GM12801 (cell line): ENCODE measurements around the gene BTBD1.

ENCODE experiments used
- TF ChIP-seq, protein P1 (sequence below): IDR thresholded peaks from one replicate; pipeline ENCODE4 v1.5.1; 2011; ENCODE audit warnings: control low read depth; ENCODE audit not compliant: insufficient read length; ENCODE audit errors: extremely low read depth

BTBD1 gene

DNA sequence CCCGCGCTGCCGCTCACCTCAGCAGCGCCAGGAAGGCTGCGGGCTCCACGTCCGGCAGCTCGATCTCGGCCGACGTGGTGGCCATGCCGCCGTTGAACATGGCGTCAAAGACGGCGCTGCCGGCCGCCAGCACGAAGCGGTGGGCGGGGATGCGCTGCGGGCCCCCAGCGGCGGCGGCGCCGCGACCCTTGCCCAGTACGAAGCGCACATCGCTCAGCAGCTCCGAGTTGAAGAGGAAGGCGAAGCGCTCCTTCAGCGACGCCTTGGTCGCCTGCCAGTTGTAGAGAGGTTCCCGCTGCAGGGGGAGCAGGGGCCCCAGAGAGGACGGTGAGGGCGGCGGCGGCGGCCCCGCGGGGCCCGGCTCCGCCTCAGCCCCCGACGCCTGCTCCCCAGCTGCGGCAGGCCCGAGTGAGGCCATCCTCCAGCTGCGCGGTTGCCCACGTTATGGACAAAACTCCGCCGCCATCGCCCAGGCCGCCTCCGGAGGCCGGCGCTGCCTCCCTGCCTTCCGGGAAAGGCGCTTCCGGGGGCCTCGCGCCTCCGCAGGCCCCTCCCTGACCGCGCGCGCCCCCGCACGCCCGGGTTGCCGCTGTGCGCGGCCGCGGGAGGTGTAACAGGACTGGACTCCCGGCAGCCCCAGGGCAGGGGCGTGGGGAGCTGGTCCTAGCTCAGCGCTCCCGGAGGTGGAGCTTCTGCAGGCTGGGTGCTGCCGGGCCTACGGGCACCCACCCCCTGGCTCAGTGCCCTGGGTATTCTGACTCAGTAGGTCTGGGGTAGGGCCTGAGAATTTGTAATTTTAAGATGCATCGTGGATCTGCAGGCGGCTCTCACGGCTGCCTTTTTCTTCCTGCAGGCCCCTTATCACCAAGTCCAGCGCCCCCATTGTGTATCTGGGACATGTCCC is at the start of gene BTBD1:
Gene BTBD1, minus strand, starts transcription at position 519 of the 904 bp plus-strand sequence. Its CDS starts 101 bp downstream, at position 418.
- TF ChIP-seq, protein P1, sequence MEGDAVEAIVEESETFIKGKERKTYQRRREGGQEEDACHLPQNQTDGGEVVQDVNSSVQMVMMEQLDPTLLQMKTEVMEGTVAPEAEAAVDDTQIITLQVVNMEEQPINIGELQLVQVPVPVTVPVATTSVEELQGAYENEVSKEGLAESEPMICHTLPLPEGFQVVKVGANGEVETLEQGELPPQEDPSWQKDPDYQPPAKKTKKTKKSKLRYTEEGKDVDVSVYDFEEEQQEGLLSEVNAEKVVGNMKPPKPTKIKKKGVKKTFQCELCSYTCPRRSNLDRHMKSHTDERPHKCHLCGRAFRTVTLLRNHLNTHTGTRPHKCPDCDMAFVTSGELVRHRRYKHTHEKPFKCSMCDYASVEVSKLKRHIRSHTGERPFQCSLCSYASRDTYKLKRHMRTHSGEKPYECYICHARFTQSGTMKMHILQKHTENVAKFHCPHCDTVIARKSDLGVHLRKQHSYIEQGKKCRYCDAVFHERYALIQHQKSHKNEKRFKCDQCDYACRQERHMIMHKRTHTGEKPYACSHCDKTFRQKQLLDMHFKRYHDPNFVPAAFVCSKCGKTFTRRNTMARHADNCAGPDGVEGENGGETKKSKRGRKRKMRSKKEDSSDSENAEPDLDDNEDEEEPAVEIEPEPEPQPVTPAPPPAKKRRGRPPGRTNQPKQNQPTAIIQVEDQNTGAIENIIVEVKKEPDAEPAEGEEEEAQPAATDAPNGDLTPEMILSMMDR, result no peak

DNA sequence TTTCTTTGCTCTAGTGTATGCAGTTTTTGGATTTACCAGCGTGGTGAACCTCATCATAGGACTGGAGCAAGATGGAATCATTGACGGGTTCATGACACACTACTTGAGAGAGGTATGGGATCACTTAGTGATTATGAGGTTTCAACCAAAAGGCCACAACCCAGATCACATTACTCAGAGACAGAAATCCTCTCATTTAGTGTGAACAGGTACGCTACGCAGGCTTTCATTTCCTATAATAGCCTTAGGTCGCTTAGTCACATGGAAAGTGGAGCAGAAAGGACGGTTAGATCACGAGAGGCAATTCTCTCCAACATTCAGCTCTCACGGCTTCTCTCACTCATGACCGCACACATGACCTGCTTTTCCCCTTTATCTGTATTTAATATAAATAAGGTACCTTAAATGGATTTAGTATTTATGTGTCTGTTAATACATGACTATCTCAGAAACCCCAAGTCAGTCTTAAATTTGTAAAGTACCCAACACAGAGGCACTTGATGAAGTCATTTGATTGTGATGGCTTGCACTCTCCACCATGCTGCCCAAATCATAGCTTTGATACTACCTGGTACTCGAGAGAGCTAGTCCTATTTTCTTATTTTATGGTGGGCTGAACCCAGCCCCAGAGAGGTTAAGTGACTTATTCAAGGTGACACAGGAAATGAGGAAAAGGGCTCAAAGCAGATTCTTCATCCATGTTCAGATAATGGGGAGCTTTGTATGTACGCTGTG is 48.9 kb upstream of the BTBD1 start:
- TF ChIP-seq, protein P1, result no peak

DNA sequence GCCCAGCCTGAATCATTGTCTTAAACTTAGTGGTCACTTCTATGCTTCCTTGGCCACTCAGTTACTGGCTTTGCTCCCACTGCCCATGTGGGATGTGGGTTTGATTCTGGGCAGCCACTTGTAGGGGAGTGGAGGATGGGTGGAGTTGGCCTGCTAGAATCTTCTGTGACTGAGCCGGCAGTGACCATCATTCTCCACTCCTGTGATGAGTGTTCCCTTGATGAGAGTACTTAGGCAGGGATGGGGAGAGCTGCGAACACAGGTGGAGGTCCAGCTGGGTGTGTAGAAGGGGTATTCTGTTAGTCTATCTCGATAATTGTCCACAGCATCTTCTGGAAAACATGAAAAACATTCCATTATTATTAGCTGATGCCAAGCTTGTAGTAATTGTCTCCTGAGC is 48.4 kb upstream of the BTBD1 start:
- TF ChIP-seq, protein P1, result no peak

DNA sequence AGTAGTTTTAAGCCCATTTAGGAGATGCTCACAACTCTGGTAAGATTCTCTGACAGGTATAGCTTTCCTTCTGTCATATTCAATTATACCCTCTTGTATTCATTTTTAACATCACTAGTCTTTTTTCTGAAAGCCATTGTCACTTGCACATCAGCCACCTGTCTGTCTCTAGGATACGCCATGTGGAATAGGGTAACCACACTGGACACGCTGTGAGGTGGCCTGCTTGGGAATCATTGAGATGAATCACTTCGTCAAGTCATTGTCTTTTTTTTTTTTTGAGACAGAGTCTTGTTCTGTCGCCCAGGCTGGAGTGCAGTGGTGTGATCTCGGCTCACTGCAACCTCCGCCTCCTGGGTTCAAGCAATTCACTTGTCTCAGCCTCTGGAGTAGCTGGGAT is 47.8 kb upstream of the BTBD1 start:
- TF ChIP-seq, protein P1, result no peak

DNA sequence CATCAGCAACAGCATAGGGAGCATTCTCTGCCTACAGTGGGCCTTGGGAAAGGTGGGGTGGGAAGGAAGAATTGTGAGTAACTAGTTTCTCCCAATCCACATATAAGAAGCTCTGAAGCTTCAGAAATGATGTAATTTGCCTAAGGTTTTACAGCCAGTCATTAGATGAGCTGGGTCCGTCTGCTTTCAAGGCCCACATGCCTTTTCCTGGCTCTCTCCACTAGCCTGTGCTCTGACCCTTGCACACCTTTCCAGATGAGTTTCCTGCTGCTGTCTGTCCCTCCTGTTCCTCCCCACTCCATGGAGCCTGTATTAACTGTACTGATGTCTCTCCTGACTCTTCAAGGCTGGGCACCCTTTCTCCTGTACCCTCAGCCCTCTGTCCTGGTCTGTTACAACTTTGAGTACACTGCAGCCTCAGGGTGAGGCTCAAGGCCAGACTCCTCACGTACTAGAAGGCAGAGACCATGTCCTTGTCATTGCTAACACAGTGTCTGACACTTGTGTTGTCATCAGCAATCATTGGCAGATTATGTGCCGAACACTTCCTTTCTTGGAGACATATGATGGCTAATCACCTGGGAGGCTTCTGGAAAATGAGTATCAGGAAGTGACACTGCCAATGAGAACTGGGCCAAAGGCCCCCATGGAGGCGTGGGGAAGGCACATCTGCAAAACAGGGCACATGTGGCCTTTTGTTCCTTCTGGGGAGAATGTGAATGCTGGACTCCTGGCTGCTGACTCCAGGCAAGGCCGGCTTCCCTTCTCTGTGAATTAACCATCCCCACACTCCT is 47.0 kb upstream of the BTBD1 start:
- TF ChIP-seq, protein P1, result no peak

DNA sequence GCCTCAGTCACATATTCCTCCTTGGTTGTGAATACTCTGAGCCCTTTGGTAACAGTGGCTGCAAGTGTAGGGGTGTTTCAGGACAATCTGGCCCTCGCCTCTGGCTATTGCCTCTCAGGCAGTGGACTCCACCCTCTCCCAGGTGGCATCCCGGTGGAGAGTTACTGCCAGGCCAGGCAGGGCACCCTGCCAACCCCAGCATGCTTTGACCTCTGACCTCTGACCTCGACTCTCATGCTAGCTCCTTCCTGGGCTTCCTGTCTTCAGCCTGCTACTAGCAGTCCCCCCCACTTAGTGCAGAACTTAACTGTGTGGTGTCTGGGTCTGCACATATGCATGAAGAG is 45.9 kb upstream of the BTBD1 start:
- TF ChIP-seq, protein P1, result no peak
